Measurements from ENCODE around the gene MTHFD1L.

The MTHFD1L gene

DNA sequence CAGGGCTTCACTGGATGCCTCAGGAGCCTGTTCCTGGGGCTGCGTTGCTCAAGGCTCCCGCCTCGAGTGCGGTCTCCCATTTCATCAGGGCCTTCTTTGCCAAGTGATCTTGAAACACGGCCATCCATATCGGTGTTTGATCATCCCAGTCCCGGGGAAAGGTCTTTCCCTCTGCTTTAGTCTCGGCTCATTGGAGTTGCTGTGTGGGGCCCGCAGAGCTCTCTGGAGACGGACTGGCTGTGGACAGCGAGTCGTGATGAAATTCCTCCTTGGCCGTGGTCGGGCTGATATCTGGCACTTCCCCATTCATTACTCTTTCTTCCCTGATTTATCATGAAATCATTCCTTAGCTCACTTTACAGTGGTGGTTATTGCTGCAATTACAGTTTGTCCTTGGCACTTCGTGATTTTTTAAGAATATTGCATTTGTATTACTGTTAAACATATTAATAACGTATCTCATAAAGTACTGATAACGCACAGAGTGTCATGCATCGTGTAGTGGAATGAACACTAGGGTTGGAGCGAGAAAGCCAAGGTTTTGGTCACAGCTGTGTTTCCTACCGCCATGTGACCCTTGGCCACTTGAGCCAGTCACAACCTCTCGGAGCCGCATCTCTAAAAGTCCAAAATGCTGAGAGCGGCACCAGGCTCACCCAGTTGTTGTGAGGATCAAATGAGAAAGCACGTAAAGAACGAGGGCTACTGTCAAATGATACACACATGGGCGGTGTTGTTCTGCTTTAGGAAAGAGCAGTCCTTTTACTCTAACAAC lies 71.8 kb downstream of the MTHFD1L start:
- DNase-seq: no peak

- no peak for DNase-seq
Observed at GRCh38 chr6:150939399-150939798, 73.9 kb downstream of the MTHFD1L start.

DNA sequence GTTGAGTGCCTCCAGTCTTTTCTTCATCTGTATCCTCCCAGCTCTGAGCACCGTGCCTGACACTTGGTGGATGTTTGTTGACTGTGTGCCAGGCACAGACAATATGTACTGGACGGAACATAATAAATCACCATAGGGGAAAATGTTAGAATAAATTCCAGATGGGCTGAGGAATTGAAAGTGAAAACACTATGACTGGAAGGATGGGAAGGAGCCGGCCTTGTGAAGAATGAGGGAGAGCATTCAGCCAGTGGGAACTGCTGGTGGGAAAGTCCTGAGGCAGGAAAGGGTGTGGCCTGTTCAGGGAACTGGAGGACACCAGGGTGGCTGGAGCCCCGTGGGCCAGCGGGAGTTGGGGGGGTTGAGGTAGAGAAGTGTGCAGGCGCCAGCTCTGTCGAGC lies 75.4 kb downstream of the MTHFD1L start:
- DNase-seq: no peak

DNA sequence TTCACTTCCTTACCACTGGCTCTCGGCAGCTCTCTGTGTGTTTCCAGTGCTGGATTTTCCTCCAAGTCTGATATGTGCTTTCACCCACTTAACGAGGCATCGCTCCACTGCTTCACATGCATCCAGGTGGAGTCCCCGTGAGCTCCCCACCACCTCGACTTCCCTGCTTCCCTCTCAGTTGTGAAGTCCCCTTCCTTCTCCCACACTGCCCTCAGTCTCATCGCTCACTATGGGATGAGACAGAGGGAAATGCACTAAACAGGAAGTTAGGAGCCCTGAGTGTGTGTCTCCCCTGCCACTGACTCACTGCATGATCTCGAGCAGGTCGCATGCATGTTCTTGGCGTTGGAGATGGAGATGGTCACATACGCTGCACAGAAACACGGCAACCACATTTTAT lies 84.0 kb downstream of the MTHFD1L start:
- no peak for DNase-seq

- DNase-seq: no peak
Observed at GRCh38 chr6:150953851-150954250, 88.3 kb downstream of the MTHFD1L start.

DNA sequence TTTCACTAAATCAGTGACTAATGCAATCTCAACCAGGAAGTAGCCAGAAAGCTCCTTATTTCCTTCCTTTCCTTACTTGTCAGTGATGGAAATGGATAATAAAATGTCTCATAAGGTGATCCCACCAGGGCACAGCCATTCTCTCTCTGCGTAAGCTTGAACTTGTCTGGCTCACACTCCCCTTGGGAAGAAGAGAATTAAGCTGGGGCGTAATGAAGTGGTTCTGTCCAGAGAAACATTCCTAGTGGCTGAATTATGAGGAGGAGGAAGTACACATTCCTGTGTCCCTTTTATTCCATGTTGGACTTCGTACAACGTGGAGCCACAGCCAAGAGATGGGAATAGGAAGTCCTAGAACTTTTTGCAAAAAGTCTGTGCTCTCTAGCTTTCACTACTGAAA lies 93.7 kb downstream of the MTHFD1L start:
- no peak for DNase-seq

GRCh38 chr6:150962436-150962835 lies 96.9 kb downstream of the MTHFD1L start:
- DNase-seq: no peak

DNA sequence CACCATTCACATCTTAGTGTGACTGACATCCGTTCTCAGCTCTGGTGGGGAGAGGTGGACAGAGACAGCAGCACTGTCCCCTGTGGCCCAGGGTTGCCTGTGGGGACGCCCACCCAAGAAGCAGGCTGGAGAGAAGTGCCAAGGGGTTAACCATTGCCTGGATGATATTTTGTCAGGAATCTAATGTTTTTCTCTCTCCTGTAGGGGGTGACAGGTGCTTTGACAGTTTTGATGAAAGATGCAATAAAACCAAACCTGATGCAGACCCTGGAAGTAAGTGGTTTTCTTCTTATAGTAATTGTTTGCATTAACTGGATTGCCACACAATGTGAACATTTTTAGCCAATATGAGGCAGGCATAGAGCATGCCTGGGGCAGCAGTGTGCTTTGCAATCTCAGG lies 99.3 kb downstream of the MTHFD1L start:
- no peak for DNase-seq

DNA sequence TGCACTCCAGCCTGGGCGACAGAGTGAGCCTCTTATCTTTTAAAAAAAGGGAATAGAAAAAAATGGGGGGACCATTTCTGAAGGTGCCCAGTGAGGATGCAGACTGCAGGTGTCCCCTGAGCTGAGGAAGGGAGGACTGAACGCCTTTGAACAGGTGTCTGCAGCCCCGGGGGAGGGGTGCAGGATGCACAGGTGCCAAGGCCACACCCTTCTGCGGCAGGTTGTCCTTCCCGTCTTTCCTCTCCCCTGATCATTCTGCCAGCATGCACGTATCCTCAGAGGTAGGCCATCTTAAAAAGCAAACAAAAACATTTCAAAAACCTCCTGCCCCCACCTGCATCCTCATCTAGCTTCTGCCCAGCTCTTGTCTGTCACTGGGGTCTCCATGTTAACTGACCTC lies 101.3 kb downstream of the MTHFD1L start:
- DNase-seq: no peak

DNA sequence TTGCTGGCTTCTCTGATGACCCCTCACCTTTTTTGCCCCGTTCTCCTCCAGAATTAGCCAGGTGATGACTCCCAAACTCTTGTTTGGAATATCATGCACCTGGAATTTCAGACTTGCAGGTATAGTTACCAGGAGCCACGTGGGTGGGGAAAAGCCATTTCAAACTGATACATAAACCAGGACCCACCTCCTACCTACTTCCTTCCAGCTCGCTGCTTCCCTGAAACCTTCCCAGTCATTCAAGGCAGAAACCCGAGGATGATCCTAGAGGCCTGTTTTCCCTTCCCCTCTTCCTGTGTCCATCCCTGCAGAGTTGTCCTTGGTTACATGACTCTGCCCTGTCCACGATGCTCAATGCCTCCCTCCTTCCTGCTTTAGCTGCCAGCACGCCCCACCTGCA lies 101.9 kb downstream of the MTHFD1L start:
- no peak for DNase-seq

- peak; percentile 8 for DNase-seq
Observed at GRCh38 chr6:150967910-150968309, 102.4 kb downstream of the MTHFD1L start.

DNA sequence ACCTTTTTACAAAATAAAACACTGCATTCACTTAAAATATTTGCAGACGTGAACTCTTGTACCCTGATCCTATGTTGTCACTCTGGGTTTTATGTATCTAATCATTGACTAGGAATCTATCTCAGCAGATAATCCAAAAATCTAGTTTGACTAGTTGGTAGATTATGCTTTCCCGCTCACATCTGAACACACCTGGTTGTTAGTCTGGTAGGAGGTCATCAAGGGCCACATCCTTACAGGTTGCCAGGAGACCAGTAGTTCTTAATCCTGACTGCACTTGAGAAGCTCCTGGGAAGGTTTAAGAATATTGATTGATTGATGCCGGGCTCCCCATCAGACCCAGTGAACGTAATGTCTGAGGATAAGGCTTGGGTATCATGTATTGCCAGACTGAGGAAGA lies 104.4 kb downstream of the MTHFD1L start:
- no peak for DNase-seq

DNA sequence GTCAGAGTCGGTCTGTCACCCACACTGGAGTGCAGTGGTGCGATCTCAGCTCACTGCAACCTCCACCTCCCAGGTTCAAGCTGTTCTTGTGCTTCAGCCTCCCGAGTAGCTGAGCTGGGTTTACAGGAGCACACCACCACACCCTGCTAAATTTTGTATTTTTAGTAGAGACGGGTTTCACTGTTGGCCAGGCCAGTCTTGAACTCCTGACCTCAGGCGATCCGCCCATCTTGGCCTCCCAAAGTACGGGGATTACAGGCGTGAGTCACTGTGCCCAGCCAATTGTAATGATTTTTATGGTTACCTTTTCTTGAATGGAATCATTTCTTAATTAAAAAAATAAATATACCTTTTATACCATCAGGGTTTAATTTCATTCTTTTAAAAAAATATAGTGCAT lies 105.7 kb downstream of the MTHFD1L start:
- no peak for DNase-seq

DNA sequence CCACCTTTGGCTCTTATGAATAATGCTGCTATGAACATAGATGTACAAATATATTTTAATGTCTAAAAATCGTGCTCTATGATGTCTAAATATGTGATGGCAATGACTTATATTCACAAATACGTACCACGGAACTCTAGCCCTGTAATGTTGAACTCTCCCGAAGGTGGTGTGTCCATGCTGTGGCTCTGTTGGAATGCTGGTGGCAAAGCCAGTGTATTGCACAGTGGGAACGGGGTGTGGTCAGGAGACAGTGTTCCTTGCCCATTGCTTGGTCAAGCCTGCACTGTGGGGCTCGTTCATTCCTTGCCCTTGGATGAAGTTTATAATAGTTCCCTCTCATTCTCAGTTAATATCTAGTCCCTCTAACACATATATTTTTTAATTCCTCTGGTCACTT lies 109.6 kb downstream of the MTHFD1L start:
- DNase-seq: no peak

GRCh38 chr6:150977281-150977680 lies 111.8 kb downstream of the MTHFD1L start:
- no peak for DNase-seq

- DNase-seq: no peak
Observed at GRCh38 chr6:150978624-150979023, 113.1 kb downstream of the MTHFD1L start.

DNA sequence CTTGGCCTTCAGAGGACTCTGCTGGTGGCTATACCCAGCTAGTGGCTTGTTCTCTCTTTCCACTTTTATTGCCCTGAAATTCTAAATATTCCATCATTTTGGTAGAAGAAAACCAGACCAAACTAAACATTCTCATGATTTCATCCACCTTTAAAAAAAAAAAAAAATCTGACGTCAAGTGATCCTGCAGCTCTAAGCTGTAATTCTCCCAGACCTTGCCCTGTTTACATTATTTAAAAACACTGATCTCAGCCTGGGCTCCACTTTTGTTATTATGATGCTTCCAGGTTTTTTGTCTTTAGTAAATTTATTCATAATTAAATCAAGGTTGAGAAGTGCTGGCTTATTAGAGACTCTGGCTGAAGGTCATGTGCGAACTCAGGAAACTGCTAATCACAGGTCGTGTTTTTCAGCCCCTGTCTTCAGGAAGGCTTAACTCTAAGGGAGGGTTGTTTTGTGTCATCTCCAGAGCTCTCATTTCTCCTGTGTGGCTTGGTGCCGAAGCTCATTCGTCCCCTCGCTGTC lies 114.4 kb downstream of the MTHFD1L start:
- no peak for DNase-seq

DNA sequence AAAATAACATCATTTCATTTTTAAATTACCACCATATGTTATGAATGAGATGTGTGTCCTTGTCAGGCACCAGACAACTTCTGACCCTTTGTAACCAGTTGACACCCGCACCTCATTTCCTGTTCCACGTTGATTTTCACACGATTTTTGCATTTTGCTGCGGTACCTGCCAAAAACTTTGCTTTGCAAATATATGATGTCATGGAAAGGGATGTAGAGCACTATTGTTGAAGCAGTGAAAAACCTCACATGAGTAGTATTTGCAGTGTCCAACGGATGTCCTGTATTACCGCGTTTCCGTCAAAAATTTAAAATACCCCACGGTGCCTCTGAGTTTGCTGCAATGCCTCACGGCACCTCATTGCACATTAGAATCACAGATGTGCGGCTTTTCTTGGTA lies 115.6 kb downstream of the MTHFD1L start:
- DNase-seq: no peak

- no peak for DNase-seq
Observed at GRCh38 chr6:150981669-150982068, 116.2 kb downstream of the MTHFD1L start.

DNA sequence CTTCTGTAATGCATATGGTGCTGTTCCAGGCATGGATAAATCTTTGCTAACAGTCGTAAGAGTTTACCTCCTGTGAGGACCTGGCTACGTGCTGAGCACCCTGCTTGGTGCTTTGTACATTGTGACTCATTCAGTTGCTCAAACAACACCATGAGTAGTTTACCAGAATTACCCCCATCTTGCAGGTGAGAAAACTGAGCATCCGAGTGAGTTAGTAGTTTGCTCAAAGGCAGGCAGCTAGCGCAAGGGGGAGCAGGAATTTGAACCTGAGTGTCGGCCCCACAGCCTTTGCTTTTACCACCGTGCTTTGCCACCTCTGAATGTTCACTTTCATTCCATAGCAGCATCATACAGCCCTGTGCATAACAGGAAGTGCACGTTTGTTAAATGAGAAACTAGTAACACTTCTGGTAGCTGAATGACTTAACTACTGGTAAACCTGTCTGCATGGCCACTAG lies 121.9 kb downstream of the MTHFD1L start:
- DNase-seq: no peak

- DNase-seq: no peak
Observed at GRCh38 chr6:150987855-150988464, 122.5 kb downstream of the MTHFD1L start.

DNA sequence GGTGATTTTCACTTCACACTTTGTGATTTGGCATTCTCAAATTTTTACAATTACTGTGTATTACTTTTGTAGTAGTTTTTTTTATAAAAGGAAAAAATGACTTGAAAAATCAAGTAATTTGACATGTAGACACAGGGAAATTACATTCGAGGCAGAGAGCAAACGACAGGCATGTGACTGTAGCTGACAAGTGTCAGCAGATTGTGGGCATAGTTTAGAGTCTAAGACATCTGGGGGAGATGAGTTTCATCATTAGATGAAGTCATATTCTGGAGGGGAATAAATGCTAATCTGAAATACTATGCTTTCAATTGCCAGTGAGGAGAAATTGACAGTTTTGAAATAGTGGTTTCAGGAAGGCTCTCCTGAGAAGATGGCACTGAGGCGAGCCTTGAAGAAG lies 126.0 kb downstream of the MTHFD1L start:
- DNase-seq: no peak

DNA sequence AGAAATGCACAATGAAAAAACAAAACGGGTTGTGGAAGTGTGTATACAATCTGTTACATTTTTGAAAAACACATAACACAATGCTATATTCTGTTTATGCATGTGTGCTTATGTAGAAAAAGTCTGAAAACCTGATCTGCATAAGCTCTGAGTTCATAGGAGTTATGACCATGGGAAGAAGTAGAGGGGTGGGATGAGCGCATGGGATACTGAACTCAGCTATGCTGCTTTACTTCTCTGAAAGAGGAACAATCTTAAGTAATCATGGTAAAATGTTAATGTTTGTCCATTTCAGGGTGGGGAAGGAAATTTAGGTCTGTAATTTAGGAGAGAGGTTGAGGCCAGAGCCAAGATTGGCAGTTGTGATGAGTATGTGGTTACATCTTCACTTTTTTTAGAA lies 126.8 kb downstream of the MTHFD1L start:
- DNase-seq: no peak

DNA sequence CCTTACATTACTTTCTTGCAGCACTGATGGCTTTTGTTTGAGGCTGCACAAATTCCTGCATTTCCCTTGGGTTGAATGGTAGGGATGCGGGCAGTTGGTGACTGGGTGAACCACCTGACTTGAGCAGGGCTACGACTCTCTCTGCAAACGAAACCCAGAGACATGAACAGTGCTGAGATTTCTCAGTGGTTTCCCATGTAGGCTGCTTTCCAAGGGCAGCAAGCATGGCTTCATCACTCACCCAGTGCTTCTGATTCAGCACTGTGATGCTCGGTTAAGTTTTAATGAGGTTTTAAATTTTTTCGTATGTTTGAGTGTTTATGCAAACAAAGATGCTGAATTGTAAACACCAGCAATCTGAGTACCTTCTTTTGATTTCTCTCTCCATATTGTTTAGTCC lies 127.2 kb downstream of the MTHFD1L start:
- no peak for DNase-seq

DNA sequence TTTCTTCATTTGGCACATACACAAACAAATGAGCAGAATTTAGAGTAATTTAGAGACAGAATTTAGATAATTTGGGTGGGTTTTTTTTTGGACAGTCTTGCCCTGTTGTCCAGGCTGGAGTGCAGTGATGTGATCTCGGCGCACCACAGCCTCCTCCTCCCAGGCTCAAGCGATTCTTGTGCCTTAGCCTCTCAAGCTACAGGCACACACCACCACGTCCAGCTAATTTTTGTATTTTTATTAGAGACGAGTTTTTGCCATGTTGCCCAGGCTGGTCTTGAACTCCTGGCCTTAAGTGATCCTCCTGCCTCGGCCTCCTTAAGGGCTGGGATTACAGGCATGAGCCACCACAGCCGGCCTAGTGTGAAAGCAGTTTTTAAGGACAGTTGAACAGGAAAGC lies 127.8 kb downstream of the MTHFD1L start:
- no peak for DNase-seq
